A673 (cell line): ENCODE measurements around the gene KRTCAP3.

Source experiments
- EZH2 ChIP-seq: fragments of 200-600 bp; sonication (generic); IDR thresholded peaks from 2 replicates; pipeline ENCODE4 v1.6.1; 2017; ENCODE audit warnings: borderline replicate concordance, low read depth, mild to moderate bottlenecking, mixed read lengths, antibody characterized with exemption, low read length; ENCODE audit not compliant: poor library complexity, severe bottlenecking
- TF ChIP-seq, protein P1 (sequence below): fragments of 300-800, 200-600 bp; sonication (generic); conservative IDR thresholded peaks from 2 replicates; pipeline ENCODE4 v1.5.1; 2017; ENCODE audit warnings: low read depth, mild to moderate bottlenecking, antibody characterized with exemption, low read length, moderate library complexity, mixed read lengths

DNA sequence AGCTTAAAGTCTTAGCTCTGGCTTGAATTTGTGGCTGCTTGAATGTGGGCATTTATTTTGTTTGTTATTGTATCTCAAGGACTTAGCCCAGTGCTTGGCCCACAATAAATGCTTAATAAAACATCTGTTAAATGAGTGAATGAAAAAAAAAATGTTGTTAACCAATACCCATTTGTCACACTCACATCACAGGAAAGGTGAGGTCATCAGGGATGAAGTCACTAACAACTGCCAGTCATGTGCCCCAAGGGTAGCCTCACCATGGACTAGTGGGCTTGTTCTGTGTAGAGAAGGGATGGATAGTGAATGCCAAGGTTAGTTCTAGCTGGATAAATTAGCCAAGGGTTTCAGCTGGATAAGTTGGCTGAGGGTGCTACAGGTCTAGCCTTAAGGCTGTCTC lies 10.8 kb upstream of the KRTCAP3 start:
- TF ChIP-seq, protein P1, sequence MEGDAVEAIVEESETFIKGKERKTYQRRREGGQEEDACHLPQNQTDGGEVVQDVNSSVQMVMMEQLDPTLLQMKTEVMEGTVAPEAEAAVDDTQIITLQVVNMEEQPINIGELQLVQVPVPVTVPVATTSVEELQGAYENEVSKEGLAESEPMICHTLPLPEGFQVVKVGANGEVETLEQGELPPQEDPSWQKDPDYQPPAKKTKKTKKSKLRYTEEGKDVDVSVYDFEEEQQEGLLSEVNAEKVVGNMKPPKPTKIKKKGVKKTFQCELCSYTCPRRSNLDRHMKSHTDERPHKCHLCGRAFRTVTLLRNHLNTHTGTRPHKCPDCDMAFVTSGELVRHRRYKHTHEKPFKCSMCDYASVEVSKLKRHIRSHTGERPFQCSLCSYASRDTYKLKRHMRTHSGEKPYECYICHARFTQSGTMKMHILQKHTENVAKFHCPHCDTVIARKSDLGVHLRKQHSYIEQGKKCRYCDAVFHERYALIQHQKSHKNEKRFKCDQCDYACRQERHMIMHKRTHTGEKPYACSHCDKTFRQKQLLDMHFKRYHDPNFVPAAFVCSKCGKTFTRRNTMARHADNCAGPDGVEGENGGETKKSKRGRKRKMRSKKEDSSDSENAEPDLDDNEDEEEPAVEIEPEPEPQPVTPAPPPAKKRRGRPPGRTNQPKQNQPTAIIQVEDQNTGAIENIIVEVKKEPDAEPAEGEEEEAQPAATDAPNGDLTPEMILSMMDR, result no peak
- no peak for TF ChIP-seq EZH2
